K562 (cell line): Measurements from ENCODE around the gene TIMM50. TPM values are rescaled to one million over a fixed set of nuclear protein-coding genes. Genes with fewer than 3 reads are reported as not detected.
A peak's percentile ranks its signal among the peaks of the same experiment; 100 is the strongest.

ENCODE experiments used
- CAMTA2 ChIP-seq: fragments of 250-450 bp; sonication (Bioruptor Pico); conservative IDR thresholded peaks from 2 replicates; pipeline ENCODE4 v1.5.1; 2022
- CHD1 ChIP-seq: fragments of 200-600 bp; sonication (generic); IDR thresholded peaks from one replicate; pipeline ENCODE4 v1.6.1; 2012; ENCODE audit warnings: mild to moderate bottlenecking, moderate library complexity, low read length, inconsistent platforms
- CTCFL ChIP-seq: IDR thresholded peaks from 2 replicates; pipeline ENCODE4 v1.6.1; 2011; ENCODE audit warnings: borderline replicate concordance, low read depth, mild to moderate bottlenecking, moderate library complexity, low read length; ENCODE audit not compliant: insufficient read depth, poor library complexity, severe bottlenecking
- DEAF1 ChIP-seq: fragments of 450-650 bp; formaldehyde crosslinking; IDR thresholded peaks from 2 replicates; pipeline ENCODE4 v1.4.0; 2020; ENCODE audit warnings: mild to moderate bottlenecking, moderate library complexity
- FOSL1 ChIP-seq: fragments of 200-800 bp; sonication (Bioruptor generic); conservative IDR thresholded peaks from 2 replicates; pipeline ENCODE4 v1.6.1; 2016; ENCODE audit warnings: missing genetic modification characterization, missing compliant biosample characterization
- GATAD2B ChIP-seq: fragments of 450-650 bp; IDR thresholded peaks from 2 replicates; pipeline ENCODE4 v1.6.1; 2017; ENCODE audit warnings: mild to moderate bottlenecking, borderline replicate concordance
- IRF1 ChIP-seq: sonication (generic); formaldehyde crosslinking; IDR thresholded peaks from 2 replicates; pipeline ENCODE4 v1.8.0; 2022; ENCODE audit warnings: missing genetic modification reagents, mild to moderate bottlenecking, borderline replicate concordance
- KHSRP ChIP-seq: fragments of 450-650 bp; IDR thresholded peaks from 2 replicates; pipeline ENCODE4 v1.6.1; 2017
- MEIS2 ChIP-seq: fragments of 450-650 bp; IDR thresholded peaks from 2 replicates; pipeline ENCODE4 v1.6.1; 2014; ENCODE audit warnings: mild to moderate bottlenecking; ENCODE audit not compliant: partially characterized antibody
- NFE2 ChIP-seq: IDR thresholded peaks from 2 replicates; pipeline ENCODE4 v1.6.1; 2014; ENCODE audit warnings: antibody characterized with exemption, low read depth
- NRF1 ChIP-seq, 2 experiments: fragments of 450-650 bp; IDR thresholded peaks in 1 of 2; conservative IDR thresholded peaks in 1 of 2; 2 replicates each; pipeline ENCODE4 v1.6.1; 2014; ENCODE audit warnings: mild to moderate bottlenecking in 2 of 2
- RBFOX2 ChIP-seq: fragments of 200-400 bp; formaldehyde crosslinking; IDR thresholded peaks from 2 replicates; pipeline ENCODE4 v1.6.1; 2017; ENCODE audit warnings: low read depth, mild to moderate bottlenecking, low read length, moderate library complexity
- RBM22 ChIP-seq: fragments of 200-400 bp; formaldehyde crosslinking; IDR thresholded peaks from 2 replicates; pipeline ENCODE4 v1.6.1; 2018; ENCODE audit warnings: low read length, low read depth; ENCODE audit not compliant: poor library complexity, severe bottlenecking
- RBM34 ChIP-seq: fragments of 200-400 bp; formaldehyde crosslinking; IDR thresholded peaks from 2 replicates; pipeline ENCODE4 v1.6.1; 2018; ENCODE audit warnings: low read length, borderline replicate concordance; ENCODE audit not compliant: insufficient read depth
- WHSC1 ChIP-seq: IDR thresholded peaks from one replicate; pipeline ENCODE4 v1.6.1; 2012; ENCODE audit warnings: low read length, control low read depth, inconsistent platforms
- ZFP1 ChIP-seq: fragments of 450-650 bp; formaldehyde crosslinking; IDR thresholded peaks from 2 replicates; pipeline ENCODE4 v1.4.0; 2020; ENCODE audit warnings: mild to moderate bottlenecking, mixed read lengths
- ZNF592 ChIP-seq: fragments of 450-650 bp; IDR thresholded peaks from 2 replicates; pipeline ENCODE4 v1.6.1; 2017; ENCODE audit warnings: antibody characterized with exemption, mild to moderate bottlenecking
- polyA plus RNA-seq, 8 experiments: library from polyadenylated mRNA; depleted of rRNA in 4 of 8; stranded (reverse) in 5 of 8; unstranded in 3 of 8; fragments of >200 nt; fragmentation: Nextera tagmentation in 2 of 8; fragmentation: Illumina TruSeq in 1 of 8; extraction: Ambion mirVana in 2 of 8; extraction: Trizol in 1 of 8; gene quantifications; 2 replicates each; pipeline versions ENCODE4 v1.2.1 to v1.2.3, GENCODE V29; 2011 to 2014; ENCODE audit warnings: inconsistent platforms in 1 of 8, missing spikeins in 1 of 8
- total RNA-seq, 7 experiments: library from RNA; depleted of rRNA in 6 of 7; stranded (reverse); fragments of >200 nt in 6 of 7; fragmentation: Illumina TruSeq in 2 of 7; extraction: Trizol in 2 of 7; gene quantifications; 2 replicates each; pipeline versions ENCODE4 v1.2.1 to v1.2.3, GENCODE V29; 2011 to 2021; ENCODE audit warnings: low replicate concordance in 1 of 7

Gene TIMM50
- total and polyA plus RNA-seq, 9 of the 15 experiments (the other 6 are each of a cell fraction or from before 2014, with no cell fraction given), result 28.3 to 221 (median 170) TPM

- TF ChIP-seq CHD1, result no peak
- no peak for TF ChIP-seq WHSC1
- TF ChIP-seq ZFP1 (CRISPR knock-in tag), result no peak
- no peak for TF ChIP-seq DEAF1 (CRISPR knock-in tag)
- no peak for TF ChIP-seq NFE2
- no peak for TF ChIP-seq RBM22
- TF ChIP-seq ZNF592, result peak; percentile 98
- peak; percentile 79; the same call in 1 of the 2 replicates for TF ChIP-seq GATAD2B
- TF ChIP-seq IRF1 (CRISPR knock-in tag), result peak; percentile 95; the same call in 1 of the 2 replicates
- peak; percentile 25; the same call in 1 of the 2 replicates for TF ChIP-seq FOSL1 (tag)
- no peak for TF ChIP-seq CAMTA2 (CRISPR knock-in tag)
- TF ChIP-seq MEIS2, result peak; percentile 66
- TF ChIP-seq RBFOX2, result peak; percentile 63; the same call in 1 of the 2 replicates
- no peak for TF ChIP-seq KHSRP
- TF ChIP-seq NRF1 (conservative IDR thresholded peaks at IDR 0.05 in 1 of 2, IDR thresholded peaks at IDR 0.05 in 1 of 2), result peak; percentile 92 to 93
- TF ChIP-seq CTCFL, result peak; percentile 85
- no peak for TF ChIP-seq RBM34
Observed at GRCh38 chr19:39502640-39503417, 22.2 kb downstream of the TIMM50 start (continued).
